Spleen (tissue), 7 donors: ENCODE results near the gene TFAM.

Source experiments
- CTCF ChIP-seq, 11 experiments: fragments of 200-600 bp in 7 of 11; fragments of 450-650 bp in 4 of 11; sonication (generic) in 4 of 11; IDR thresholded peaks in 8 of 11; conservative IDR thresholded peaks in 3 of 11; 1 replicate in 7 of 11; 2 replicates in 4 of 11; pipeline versions ENCODE4 v1.4.0 to v1.8.0; 2016 to 2021; ENCODE audit warnings: antibody characterized with exemption in 11 of 11, inconsistent platforms in 4 of 11, mild to moderate bottlenecking in 1 of 11
- POLR2A ChIP-seq, 3 donors: fragments of 450-650 bp; IDR thresholded peaks; one replicate each; pipeline ENCODE4 v1.5.1; 2017; ENCODE audit warnings: antibody characterized with exemption in 3 of 3, mild to moderate bottlenecking in 1 of 3
- POLR2AphosphoS5 ChIP-seq, 3 donors: sonication (generic); formaldehyde crosslinking; IDR thresholded peaks; one replicate each; pipeline ENCODE4 v1.5.1; 2017; ENCODE audit warnings: antibody characterized with exemption in 3 of 3
- donor health status: DM: no; HTN: no; CAD: no; lungs with moderate emphysema.
- donor health status: DM: no; HTN: no; CAD: no.
- donor health status: DM: no; HTN: no; CAD: no.

DNA sequence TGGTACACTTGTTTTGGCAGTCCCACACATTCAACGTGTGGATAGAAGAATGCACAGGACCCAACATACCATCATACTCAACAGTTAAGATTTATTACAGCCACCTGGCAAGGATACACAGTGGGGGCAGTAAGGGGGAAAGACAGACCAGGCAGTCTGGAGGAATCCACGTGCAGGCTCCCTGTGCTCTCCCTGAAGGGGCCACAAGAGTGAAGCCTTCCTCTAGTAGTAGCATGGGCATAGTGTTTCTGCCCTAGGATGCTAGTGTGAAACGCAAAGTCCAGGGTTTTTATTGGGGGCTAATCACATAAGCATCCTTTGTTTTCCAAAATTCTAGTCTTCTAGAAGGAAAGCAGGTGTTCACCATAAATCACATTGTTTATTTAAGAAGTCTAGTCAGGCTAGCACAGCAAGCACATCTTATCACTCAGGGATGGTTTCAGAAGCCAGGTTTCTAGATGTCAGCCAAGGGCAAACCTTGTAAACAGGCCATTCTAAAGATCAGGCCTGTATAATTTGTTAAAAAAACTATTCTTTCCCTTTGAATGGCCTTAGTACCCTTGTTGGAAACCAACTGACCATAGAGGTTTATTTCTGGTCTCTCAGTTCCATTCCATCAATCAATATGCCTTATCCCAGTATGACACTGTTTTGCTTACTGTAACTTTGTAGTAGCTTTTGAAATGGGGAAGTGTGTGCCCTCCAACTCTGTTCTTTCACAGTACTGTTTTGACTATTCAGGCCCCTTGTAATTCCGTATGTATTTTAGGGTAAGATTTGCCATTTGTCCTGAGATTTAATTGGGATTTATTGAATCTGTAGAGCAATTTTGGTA, 12.4 kb upstream of the TFAM start:
- TF ChIP-seq CTCF (IDR thresholded peaks at IDR 0.05 in 8 of 11, conservative IDR thresholded peaks at IDR 0.05 in 3 of 11), result no peak
- no peak for TF ChIP-seq POLR2AphosphoS5 (IDR thresholded peaks at IDR 0.05)
- no peak for TF ChIP-seq POLR2A (IDR thresholded peaks at IDR 0.05)
